SKM-1 treated with dmso at 0.1 percent for 144 hours (cell line): Measurements from ENCODE around the gene RPL39.
"Not testable (repeated sequence)": the region's sequence is repeated elsewhere in the genome, so short reads cannot be mapped to it uniquely, and the experiment has no call there.

Experiments used
- DNase-seq: peaks from one replicate; lab custom pipeline; 2025; ENCODE audit not compliant: unreplicated experiment; lab: John Stamatoyannopoulos, UW

Gene RPL39

DNA sequence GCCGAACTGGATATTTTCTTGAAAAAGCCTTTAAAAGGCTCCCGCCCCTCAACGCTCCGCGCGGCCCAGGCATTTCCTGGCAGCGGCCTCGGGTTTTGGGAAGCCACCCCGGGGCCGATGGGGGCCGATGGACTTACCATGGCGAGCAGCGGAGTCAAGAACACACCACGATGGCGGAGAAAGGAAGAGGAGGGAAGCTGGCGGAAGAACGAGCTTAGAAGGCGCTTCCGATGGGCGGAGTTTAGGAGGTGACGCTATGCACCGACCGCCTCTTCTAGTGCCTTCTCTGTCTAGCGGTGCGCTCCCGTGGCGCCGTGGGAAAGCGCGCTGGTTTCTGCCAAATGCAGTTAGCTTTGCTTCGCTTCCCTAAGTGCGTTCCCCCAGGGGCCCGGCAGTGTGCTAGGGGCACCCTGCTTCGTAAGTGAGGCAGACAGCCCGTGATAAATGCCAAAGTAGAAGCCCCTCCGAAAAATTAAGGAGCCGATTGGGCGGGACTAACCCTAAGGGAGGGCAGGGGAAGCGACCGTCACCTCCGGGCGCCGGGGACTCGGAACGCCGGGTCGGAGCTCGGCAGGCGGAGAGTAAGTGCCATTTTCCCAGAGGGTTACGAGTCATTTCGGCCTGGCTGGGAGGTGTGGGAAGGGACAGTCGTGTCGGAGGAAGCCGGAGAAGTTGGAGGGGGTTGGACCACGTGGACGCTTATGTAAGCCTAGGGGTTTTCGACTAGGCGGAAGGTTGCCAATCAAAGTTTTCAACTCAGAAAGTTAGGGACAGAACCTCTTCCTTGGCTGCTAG lies at the start of gene RPL39:
TSS of gene RPL39 (minus strand) at position 194 of the 795 bp plus-strand sequence. CDS start at position 140, 54 bp downstream.
- peak; percentile 84 for DNase-seq

DNA sequence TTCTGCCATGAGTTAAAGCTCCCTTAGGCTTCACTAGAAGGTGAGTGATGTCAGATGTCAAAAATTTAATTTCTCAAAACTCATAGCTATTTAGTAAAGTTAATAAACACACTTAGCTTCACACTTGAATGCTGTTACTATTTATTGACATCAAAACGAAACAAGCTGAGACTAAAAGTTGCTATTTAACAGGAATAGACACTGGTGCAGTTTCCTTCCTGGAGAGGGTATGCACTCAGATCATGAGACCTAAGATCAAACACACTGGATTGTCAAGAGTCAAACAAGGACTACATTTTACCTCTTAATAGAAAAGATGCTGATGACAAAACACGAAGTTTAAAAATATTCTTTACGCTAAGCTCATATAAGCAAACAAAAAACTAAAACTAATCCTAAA lies 42.5 kb upstream of the RPL39 start:
- no peak for DNase-seq

DNA sequence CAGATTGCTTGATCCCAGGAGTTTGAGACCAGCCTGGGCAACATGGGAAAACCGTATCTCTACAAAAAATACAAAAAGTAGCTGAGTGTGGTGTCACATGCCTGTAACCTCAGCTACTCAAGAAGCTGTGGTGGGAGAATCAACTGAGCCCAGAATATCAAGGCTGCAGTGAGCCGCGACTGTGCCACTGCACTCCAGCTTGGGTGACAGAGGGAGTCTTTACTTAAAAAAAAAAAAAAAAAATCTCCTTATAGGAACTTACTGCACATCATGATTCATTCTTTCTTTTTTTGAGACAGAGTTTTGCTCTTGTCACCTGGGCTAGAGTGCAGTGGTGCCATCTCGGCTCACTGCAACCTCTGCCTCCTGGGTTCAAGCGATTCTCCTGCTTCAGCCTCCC lies 37.0 kb upstream of the RPL39 start:
- no peak for DNase-seq

DNA sequence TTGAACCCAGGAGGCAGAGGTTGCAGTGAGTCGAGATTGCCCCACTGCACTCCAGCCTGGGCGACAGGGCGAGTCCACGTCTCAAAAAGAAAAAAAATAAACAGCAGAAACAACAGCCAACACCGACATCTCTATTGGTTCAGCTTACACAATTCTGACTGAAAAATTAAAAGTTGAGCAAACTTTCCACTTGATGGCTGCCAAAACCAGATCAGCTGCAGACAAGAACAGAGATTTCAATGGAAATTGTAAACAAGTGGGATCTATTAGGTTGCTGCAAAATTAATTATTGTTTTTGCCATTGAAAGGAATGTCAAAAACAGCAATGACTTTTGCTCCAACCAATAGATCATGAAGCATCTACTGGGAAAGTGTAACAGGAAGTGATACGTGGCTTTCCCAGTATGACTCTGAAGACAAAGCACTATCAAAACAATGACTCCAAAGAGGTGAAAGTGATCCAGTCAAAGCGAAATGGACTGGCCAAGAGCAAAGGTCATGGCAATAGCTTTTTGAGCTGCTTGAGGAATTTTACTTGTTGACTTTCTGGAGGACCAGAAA lies 35.0 kb upstream of the RPL39 start:
- DNase-seq = no peak

DNA sequence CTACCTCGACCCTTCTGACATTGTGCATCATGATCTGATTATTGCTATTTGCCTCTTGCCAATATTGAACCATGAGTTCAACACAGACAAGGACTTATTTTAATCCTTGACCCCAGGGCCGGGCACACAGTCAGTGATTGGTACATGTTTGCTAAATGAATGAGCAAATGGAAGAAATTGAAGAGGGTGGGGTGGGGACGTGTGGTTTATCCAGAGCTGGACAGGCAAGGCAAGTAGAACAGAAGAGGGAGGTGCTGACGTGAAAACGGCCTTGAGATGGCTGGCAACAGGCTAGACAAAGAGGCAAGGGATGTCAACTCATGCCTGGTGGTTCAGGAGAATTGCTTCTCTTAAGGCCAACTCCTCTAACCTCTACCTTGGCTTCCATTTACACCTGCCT lies 32.8 kb upstream of the RPL39 start:
- not testable (repeated sequence) for DNase-seq

DNA sequence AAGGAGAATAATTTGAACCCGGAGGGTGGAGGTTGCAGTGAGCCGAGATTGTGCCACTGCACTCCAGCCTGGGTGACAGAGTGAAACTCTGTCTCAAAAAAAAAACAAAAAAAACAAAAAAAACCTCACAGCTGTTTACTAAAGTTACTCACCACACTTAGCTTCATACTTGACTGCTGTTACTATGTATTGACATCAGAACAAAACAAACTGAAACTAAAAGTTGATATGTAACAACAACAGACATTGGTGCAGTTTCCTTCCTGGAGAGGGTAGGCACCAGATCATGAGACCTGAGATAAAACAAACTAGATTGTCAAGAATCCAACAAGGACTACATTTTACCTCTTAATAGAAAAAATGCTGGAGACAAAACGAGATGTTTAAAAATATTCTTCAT lies 30.3 kb upstream of the RPL39 start:
- DNase-seq = not testable (repeated sequence)

DNA sequence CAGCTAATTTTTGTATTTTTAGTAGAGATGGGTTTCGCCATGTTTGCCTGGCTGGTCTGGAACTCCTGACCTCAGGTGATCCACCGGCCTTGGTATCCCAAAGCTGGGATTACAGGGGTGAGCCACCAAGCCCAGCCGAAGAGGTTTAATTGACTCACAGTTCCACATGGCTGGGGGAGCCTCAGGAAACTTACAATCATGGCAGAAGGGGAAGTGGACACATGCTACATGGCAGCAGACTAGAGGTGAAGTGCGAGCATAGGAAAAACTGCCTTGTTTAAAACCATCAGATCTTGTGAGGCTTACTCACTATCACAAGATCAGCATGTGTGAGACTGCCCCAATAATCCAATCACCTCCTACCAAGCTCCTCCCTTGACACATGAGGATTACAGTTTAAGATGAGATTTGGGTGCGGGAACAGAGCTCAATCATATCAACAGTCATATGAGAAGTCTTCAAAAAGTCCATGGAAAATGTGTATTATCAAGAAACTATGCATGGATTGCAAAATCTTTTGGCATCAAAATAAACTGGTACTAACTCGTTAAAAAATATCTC lies 25.8 kb upstream of the RPL39 start:
- no peak for DNase-seq

DNA sequence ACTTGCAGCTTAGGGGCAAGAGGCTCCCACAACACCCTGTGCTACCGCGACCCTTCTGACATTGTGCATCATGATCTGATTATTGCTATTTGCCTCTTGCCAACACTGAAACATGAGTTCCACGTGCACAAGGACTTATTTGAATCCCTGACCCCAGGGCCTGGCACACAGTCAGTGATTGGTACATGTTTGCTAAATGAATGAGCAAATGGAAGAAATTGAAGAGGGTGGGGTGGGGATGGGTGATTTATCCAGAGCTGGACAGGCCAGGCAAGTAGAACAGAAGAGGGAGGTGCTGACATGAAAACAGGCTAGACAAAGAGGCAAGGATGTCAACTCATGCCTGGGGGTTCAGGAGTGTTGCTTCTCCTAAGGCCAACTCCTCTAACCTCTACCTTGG lies 24.9 kb upstream of the RPL39 start:
- DNase-seq = no peak

DNA sequence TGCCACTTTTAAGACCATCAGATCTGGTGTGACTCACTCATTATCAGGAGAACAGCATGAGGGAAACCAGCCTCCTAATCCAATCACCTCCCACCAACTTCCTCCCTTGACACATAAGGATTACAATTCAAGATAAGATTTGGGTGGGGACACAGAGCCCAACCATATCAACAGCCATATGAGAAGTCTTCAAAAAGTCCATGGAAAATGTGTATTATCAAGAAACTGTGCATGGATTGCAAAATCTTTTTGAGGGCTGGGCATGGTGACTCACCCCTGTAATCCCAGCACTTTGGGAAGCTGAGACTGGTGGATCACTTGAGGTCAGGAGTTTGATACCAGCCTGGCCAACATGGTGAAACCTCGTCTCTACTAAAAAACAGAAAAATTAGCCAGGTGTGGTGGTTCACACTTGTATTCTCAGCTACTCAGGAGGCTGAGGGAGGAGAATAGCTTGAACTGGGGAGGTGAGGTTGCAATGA lies 17.8 kb upstream of the RPL39 start:
- no peak for DNase-seq

DNA sequence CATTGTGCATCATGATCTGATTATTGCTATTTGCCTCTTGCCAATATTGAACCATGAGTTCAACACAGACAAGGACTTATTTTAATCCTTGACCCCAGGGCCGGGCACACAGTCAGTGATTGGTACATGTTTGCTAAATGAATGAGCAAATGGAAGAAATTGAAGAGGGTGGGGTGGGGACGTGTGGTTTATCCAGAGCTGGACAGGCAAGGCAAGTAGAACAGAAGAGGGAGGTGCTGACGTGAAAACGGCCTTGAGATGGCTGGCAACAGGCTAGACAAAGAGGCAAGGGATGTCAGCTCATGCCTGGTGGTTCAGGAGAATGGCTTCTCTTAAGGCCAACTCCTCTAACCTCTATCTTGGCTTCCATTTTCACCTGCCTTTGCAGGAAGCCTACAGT lies 17.0 kb upstream of the RPL39 start:
- DNase-seq = not testable (repeated sequence)

DNA sequence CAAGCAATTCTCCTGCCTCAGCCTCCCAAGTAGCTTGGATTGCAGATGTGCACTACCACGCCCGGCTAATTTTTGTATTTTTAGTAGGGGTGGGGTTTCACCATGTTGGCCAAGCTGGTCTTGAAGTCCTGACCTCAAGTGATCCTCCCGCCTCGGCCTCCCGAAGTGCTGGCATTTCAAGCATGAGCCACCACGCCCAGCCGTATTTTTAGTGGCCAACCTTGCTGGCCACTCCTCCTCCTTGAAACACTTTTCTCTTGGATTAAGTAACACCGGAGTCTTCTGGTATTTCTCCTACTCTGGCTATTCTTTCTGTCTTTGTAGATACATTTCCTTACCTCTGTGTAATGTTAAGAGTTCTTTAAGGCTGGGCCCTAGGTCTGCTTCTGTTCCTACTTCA lies 11.1 kb upstream of the RPL39 start:
- DNase-seq = no peak

DNA sequence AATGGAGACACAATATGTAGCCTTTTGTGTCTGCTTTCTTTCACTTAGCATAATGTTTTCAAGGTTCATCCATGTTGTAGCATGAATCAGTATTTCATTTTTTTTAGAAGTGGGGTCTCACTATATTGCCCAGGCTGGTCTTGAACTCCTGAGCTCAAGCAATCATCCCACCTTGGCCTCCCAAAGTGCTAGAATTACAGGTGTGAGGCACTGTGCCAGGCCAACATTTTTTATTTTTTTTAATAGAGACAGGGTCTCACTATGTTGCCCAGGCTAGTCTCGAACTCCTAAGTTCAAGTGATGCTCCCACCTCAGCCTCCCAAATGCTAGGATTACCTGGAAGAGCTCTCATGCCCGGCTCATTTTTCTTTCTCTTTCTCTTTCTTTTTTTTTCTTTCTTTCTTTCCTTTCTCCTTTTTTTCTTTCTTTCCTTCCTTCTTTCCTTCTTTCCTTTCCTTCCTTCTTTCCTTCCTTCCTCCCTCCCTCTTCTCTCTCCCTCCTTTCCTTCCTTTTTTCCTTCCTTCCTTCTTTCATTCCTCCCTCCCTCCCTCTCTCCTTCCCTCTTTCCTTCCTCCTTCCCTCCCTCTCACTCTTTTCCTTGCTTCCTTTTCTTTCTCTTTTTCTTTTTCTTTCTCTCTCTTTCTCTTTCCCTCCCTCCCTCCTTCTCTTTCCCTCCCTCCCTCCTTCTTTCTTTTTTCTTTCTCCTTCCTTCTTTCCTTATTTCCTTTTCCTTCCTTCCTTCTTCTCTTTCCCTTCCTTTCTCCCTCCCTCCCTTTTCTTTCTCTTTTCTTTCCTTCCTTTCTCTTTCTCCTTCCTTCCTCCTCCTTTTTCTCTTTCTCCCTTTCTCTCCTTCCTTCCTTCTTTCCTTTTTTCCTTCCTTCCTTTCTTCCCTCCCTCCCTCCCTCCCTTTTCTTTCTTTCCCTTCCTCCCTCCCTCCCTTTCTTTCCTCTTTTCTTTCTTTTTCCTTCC lies 10.1 kb upstream of the RPL39 start:
- no peak for DNase-seq

DNA sequence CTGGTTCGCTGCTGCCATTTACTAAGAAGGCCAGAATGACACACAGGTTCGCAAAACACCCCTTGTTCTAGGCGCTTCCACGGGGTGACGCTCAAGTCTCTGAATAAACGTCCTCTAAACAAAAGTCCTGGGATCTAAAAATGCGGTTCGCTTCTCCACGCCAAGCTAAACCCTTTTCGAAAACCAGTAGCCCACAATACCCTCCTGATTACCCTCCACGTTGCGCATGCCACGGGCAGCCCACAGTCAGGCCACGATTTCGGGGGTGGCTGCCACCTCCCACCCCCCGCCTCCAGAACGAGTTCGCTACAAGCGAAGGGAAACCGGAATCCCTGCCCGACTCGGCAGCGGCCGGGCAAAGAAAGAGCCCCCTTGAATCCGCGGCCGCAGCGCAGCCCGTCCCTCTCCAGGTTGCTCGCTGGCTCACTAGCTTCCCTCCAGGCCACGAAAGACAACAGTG lies 423 bp downstream of the RPL39 start:
- DNase-seq = no peak

DNA sequence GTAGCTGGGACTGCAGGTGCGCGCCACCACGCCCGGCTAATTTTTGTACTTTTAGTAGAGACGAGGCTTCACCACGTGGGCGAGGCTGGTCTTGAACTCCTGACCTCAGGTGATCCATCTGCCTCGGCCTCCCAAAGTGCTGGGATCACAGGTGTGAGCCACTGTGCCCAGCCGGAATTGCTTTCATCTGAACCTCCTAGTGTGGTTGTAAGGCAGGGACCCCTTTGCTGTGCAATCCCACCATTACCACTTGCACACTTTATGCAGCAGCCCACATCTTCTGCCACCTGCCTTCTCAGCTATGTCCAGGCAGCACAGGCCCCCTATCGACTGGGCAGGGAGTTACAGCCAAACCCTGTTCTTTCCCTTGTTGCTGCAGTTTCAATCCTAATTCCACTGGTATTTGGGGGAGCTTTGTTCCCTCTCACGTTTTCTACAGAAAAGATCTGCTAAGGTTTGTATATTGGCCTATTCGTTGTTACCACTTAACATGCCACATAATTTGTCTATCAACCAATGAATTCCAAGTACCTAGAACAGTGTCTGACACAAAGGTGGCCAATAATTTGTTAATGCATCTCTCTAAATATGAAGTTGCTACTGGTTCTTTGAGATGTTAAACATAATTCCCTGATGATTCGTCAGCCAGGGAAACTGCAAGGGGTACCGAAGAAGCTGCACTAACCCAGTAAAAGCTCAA lies 6.5 kb downstream of the RPL39 start:
- DNase-seq = peak; percentile 20

DNA sequence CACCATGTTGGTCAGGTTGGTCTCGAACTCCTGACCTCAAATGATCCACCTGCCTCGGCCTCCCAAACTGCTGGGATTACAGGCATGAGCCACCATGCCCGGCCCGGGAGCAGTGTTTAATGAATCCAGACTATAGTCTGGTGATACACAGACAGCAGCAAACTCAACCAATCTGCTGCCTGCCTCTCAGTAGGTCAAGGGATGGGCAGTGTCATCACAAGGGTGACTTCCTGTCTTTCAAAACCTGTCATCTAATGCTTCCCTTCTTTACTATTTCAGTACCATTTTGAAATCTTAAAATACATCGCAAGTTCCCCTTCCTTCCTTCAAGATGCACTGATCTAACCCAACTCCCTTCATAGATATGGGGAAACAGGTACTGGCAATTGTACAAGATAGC lies 8.4 kb downstream of the RPL39 start:
- peak; percentile 86 for DNase-seq

DNA sequence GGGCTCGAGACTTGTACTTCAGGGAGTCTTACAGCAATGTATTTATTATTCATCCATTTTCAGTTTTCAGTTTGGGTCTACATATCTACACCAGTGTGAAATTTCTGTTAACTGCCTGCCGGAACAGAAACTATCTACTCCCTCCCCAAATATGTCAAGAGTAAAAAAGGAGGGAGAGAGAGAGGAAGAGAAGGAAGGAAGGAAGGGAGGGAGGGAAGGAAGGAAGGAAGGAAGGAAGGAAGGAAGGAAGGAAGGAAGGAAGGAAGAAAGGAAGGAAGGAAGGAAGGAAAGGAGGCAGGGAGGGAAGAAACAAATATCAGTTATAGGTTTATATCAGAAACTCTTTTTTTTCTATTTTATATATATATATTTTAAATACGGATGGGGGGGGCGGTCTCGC lies 12.6 kb downstream of the RPL39 start:
- no peak for DNase-seq

DNA sequence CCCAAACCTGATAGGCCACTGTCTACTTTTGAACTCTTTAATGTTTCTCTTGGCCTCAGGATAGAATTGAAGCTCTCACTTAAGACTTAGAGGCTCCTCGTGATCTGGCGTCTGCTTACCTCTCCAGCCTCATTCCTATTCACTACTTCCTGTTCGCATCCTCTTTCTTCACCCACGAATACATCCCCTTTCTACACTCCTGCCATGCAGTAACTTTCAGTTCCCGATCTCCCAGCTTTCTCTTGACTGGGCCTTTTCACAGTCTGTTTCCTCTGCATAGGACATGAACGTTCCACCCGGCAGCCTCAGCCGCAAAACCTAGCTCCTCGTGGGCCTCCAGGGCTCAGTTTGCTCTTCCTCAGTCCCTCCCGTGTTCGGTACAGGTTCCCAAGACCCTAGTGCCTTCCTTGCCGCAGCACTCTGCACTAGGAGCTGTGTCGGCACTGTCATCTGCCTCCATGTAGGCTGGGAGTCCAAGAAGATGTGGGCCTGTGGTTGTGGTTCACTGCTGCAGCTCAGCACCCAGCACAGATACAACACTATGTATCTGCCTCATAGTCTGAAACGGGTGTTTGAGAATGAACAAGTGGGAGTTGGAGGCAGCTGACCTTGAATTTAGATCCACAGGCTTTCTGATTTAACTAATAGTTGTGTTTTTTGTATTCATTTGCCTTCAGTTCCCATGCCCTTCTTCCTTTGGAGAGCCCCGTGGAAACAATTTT lies 15.8 kb downstream of the RPL39 start:
- DNase-seq = peak; percentile 45

DNA sequence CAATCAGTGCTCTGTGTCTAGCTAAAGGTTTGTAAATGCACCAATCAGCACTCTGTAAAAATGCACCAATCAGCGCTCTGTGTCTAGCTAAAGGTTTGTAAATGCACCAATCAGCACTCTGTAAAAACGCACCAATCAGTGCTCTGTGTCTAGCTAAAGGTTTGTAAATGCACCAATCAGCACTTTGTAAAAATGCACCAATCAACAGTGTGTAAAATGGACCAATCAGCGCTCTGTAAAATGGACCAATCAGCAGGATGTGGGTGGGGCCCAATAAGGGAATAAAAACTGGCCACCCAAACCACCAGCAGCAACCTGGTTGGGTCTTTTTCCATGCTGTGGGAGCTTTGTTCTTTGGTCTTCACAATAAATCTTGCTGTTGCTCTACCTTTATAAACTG lies 22.0 kb downstream of the RPL39 start:
- DNase-seq = not testable (repeated sequence)

DNA sequence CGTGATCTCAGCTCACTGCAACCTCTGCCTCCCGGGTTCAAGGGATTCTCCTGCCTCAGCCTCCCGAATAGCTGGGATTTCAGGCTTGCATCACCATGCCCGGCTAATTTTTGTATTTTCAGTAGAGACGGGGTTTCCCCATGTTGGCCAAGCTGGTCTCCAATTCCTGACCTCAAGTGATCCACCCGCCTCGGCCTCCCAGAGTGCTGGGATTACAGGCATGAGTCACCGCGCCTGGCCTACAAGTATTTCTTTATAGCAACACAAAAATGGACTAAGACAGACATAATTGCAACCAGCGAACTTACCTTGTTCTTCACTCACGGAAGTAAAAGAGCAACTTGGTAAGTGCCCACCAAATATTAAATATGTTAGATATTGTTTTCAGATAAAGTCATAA lies 23.0 kb downstream of the RPL39 start:
- DNase-seq = not testable (repeated sequence)
